ENCODE data around the gene USP48.

The USP48 gene

DNA sequence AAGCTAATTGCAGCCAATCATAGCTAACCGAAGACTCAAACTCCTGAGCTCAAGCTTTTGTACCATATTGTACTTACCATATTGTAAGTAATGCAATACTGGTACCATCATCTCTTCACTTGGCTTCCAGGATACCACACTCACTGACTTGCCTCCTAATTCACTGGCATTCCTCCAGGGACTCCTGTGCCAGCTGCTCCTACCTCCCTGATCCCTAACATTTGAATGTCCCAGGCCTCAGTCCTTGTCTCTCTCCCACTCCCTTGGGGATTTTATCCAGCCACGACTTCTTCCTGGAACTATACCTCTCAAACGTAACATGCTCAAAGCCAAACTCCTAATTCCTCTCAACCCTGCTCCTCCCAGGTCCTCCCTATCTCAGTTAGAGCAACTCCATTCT lies 33.8 kb downstream of the USP48 start:
- no peak for DNase-seq (ENCODE audit: low spot score)

DNA sequence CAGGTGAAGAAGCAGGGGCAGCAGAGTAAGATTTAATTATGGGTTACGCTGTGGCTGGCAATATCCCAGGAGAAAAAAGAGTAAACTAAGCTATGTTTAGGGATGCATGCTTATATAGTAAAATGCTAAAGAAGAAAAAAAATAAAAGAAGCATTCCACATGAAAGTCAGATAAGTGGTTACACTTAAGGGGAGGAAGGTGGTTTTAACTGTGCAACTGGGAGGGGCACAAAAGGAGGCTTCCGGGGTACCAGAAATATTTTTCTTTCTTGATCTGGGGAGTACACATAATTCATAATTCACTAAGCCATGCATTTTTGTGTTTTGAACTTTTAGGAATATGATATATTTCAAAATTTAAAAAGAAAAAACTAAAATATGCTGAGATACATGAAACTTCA lies 39.5 kb downstream of the USP48 start:
- no peak for DNase-seq (ENCODE audit: low spot score)

DNA sequence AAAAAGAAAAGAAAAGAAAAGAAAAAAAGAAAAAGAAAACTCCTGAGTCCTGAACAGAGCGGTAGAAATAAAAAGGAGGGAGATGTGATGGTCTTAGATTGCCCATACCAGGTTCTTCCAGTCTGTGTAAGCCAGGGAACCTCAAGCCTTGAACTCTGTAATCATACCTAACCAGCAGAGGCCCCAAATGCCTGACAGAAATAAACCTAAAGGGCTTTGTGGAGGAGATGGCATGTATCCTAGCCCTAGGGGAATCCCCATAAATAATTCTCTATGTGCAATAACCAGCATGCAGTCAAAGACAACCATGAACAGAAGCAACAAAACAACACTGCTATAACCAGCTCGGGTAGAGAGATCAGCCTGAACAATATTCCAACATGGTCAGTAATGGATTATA lies 40.4 kb downstream of the USP48 start:
- no peak for DNase-seq (ENCODE audit: low spot score)

DNA sequence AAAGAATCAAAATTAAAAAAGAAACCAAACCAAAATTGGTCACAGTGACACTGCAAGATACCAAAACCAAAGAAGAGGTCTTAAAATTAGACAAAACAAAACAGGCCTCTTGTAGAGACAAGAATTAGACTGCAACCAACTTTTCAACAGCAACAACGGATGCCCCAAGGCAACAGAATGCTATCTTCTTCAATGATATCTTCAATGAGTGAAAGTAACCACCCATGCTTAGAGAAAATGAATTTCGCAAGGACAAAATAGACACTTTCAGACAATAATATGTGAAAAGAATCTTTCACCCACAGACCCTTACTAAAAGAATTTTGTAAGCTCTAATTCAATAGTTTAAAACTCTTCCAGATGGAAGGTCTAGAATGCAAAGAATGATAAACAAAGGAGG lies 41.7 kb downstream of the USP48 start:
- no peak for DNase-seq (ENCODE audit: low spot score)

DNA sequence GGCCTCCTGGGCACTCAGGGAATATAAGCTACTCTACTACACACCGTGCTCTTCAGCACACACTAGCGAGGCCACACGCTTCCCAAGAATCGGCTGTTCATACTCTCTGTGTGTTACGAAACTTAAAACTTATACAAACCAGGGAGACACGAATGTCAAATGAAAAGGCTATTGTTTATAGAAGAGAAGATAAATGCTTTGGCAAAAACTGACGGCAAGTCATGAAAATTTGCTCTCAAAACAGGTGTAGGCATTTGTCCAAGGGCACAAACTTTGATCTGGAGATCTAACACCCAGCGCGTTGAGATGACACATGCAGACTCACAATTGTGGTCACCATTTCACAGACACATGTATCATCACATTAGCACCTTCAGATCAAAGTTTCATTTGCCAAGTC lies 46.1 kb downstream of the USP48 start:
- DNase-seq (ENCODE audit: low spot score), result peak; percentile 9

DNA sequence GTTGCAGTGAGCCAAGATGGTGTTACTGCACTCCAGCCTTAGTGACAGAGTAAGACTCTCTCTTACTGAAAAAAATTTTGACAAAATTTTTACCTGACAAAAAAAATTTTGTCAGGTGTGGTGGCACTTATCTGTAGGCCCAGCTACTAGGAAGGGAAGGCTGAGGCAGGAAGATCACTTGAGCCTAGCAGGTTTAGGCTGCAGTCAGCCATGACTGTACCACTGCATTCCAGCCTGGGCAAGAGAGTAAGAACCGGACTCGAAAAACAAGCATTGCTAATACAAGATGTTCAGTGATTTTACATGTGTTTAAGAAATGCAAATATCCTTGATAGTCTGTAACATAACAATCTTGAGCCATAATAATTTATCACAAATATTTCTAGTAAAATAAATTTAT lies 46.9 kb downstream of the USP48 start:
- DNase-seq (ENCODE audit: low spot score), result no peak

DNA sequence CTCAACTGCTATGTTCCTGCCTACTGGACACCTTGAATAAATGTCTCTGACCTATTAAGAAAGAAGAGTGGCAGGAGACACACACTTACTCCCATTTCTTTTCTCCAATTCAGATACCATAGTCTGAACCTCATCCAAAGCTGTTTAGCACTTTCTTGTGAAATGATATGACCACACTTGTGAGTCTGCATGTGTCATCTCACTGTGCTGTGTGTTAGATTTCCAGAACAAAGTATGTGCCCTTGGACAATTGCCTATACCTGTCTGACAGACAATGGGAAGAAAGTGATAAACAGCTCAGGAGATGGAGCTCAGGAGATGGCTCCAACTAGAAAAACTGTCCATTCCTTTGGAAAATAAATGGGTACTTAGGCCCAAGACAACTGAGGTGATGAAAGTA lies 48.4 kb downstream of the USP48 start:
- no peak for DNase-seq (ENCODE audit: low spot score)

DNA sequence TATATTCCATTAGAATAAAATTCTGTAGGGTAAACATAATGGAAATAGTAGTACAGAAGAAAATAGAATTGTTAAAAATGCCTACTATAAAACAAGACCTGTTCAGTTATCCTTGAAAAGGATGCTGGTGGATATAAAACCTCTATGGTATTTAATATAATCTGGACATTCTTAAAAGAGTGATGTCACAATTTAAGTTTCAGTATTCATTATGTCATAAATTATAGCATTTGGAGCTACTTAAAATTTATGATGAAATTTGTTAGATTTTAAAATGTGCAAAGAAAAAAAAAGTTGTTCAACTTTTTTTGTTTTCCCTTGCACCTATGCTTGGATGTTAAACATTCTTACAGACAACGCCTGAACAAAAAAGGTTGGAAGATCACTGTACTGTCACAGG lies 50.3 kb downstream of the USP48 start:
- no peak for DNase-seq (ENCODE audit: low spot score)

DNA sequence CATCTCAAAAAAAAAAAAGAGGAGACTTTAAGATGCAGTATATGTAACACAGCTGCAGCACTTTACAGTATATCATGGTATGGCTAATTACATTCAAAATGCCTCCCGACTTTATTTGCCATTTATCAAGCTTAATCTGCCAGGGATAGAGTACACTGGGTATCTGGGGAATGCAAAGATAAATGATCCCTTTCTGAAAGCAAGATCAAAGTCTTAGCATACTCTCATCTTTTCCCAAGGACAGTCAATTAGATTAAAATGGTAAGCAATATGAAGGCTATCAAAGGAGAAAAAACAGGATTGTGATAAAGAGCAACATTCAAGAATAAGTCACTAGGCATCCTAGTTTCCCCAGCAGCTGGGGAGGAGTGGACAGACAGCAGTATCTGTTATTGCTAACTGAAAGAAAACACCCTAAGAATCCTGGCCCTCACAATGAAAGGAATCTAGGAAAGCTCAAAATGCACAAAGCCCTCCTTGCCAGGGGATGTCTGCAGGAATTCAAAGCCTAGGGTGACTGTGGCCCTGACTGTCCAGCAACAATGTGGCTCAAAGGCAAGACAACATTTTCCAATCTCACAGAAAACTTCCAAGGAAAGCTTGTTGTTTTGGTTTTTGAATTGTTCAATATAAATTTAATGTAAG lies 57.1 kb downstream of the USP48 start:
- no peak for DNase-seq (ENCODE audit: low spot score)

DNA sequence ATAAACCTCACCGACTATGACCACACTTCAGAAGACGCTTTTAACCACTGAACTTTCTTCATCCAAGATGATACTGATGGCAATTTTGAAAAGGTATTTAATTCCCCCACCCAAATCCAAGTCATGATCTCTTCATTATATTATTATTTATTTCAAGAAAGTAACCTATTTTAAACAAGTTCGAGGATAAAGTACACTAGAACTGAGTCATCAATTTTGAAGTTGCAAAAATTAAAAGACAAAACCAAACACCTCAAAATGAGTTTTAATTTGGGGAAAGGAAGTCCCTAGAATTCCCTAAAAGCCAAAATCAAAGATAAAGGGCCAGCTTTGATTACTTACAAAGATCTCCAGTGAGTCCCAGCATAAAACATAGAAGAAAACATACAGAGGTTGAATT lies 58.4 kb downstream of the USP48 start:
- no peak for DNase-seq (ENCODE audit: low spot score)

DNA sequence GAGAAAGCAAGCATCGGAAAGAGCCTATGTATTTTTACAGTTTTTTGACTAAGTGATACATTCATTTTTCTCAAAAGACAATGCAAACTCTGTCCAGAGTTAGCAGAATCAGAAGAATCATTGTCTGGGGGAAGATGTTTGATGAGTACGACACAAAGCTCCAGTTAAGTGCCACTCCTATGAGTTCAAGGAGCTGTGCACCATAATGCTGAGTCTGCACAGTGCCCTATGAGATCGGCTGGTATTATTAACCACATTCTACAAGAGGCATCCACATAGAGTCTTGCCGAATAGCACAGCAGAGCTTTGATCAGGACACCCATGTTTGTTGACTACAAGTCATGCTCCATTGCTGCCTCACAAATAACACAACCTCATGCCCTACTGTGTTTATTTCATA lies 58.9 kb downstream of the USP48 start:
- peak; percentile 54 for DNase-seq (ENCODE audit: low spot score)

DNA sequence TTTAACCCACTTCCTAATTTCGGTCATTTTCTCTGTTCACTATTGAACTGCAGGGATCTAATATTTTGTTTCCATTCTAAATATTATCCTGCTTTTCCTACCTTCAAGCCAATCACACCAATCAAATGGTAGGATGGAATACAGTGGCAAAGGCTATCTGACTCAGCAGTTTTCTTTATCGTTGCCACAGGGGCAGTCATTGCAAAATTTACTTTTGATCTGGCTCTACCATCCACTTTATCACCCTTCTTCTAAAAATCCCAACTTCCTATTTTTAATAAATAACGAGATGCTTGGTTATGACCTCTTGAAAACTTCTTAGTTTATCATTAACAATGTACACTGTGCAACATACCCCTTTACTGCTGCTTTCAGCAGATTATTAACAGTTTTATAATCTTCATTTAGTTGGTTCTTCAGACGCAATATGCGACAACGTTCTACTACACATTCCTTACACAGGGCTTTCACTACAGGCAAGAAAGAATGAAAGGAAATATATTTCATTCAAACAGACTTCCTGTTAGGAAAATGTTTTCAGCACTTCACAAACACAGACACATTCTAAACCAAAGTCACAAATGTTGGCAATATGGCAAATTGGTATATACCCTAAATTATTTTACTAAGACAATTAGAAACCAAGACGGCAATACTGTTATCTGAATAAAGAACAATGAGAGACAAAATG lies 61.5 kb downstream of the USP48 start:
- no peak for DNase-seq (ENCODE audit: low spot score)

DNA sequence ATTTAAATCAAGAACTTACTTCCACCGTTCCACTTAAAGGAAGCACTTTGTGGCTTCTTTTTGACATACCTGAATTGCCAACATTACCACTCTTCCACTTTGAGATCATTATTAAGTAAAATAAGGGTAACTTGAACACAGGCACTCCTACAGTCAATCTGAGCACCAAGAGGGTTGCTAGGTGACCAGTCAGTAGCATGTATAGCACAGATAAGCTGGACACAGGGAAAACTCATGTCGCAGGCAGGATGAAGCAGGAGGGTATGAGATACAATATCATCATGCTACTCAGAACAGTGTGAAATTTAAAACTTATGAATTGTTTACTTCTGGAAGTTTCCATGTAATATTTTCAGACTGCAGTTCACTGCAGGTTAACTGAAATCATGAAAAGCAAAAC lies 66.8 kb downstream of the USP48 start:
- DNase-seq (ENCODE audit: low spot score), result no peak

DNA sequence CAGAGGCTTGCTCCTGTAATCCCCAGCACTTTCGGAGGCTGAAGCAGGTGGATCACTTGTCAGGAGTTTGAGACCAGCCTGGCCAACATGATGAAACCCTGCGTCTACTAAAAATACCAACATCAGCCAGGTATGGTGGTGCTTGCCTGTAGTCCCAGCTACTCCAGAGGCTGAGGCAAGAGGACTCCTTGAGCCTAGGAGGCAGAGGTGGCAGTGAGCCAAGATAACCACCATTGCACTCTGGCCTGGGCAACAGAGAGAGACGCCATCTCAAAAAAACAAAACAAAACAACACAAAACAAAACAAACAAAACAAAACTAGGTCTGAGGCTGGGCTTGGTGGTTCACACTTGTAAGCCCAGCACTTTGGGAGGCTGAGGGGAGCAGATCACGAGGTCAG lies 75.1 kb downstream of the USP48 start:
- DNase-seq (ENCODE audit: low spot score), result no peak

DNA sequence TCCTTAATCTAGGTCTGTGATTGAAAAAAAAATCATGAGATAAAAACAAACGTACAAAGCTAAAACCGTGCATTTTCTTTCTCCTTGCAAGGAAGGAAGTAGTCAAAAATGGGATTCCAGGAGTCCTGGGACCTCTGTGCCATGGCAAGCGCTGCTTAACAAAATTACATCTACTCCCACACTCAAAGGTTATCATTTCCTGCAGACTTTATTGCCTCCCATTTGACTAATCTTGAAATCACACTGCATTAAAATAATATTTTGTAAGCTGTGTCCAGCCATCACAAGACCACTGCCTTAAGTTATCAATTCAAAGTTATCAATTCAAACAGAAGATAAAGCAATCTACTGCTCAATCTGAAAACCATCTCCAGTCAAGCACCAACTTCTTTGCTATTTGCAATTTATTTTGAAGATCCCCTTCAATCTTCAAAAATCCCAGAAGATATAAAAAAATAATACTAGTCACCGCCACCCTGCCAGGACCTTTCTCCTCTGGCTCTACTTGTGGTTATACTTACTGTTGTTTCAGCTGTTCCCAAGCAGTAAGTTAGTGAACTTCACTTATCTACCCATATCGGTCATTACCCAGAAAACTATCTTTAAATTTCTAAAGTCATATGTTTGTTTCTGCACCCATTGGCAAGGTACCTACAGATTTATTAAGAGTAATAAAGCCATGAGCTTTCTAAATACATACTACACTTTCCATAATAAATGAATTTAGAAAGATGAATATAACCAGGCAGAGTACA lies 75.7 kb downstream of the USP48 start:
- no peak for DNase-seq (ENCODE audit: low spot score)

DNA sequence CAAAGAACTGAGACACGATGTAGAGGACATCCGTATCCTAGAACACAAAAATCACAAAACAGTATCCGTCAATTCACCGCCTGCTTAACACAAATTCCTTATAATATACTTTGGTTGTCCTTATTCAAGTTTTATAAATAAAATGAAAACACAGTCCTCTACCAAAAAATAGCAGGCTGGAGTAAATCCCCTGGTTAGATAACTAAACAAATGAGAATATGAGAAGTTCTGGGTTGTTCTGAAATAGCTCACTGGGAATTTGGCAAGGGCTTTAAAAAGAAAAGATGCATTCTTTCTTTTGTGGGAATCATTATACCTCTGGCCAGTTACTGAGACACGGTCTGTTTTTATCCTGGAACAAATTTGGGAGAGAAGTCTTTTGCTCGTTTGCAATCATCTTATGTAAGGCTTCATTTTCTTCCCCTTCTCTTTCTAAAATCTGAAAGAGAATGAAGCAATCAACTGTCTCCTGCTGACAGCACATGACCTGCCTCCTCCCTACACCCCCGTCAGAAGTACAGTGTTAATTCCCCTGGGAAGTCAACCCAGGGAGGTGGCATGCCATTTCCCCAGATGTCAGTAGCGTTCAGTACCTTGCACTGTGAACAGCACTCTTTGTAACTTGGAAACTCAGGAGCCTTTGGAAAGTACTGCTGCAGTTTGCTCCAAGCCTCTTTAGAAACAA lies 76.7 kb downstream of the USP48 start:
- peak; percentile 69 for DNase-seq (ENCODE audit: low spot score)

DNA sequence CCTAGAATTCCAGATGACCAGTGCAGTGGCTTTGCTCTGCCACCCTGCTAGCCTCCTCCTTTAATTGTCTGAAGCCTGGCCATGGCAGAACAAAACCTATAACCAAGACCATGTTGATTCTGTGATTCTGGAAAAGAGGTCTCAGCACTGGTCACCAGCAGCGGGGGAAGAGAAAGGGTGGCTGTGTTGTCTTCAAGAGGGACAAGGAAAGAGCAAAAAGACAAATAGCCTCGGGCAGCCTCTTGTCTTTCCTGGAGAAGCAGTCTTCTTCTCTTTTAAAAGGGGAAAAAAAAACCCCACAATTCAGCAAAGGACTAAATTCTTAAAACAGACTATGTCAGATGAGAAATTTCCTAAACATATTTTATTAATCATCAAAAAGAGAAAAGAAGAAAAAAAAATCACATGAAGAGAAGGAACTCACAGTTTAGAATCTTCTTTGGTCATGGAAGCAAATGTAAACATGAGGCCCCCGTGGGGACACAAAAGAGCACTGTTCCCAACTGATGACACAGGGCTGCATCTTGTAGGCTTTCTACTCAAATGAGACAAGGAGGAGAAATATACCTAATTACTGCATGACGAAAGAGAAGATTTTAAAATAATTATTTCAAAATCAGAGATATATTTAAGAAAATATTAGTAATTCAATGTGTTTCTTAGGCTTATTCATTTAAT lies 77.5 kb downstream of the USP48 start:
- DNase-seq (ENCODE audit: low spot score), result peak; percentile 50

DNA sequence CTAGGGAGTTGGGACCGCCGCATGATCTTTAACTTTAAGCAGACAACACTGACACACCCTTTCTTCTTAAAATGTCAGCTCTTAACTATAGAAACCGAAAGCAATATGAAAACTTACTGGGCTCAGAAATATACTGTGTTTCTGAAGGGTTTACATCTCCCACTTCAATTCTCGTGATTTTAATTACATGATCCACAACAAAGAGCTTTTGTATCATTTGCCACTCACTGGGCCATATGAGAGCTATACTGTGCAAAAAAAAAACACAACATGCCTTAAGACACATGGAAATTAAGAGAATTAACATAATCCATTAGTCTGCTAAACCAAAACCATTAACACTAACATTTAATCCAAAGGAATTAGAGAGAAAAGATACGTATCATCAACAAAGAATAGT lies 78.8 kb downstream of the USP48 start:
- peak; percentile 45 for DNase-seq (ENCODE audit: low spot score)

DNA sequence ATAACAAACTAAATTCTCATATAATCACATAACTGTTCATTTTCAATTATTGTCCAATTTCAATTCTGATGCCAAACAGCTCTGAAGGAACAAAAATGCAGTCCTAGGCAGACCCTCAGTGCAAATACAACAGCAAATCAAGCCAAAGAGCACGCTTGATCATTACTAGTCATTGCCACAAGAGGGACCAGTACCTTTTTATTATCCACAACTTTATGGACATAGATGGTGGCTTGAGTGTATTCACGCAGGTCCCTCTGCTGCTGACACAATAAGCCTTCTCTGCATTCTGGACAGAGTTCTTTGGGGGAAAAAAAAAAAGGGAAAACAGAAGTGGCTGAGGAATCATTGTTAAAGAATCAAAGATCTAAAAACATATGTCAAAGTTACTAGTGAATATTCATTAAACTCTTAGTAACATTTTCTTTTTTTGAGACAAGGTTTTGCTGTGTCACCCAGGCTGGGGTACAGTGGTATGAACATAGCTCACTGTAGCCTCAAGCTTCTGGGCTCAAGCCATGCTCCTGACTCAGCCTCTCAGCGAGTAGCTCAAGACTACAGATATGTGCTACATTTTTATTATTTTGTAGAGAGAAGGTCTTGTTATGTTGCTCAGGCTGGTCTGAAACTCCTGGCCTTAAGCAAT lies 79.5 kb downstream of the USP48 start:
- peak; percentile 22 for DNase-seq (ENCODE audit: low spot score)

DNA sequence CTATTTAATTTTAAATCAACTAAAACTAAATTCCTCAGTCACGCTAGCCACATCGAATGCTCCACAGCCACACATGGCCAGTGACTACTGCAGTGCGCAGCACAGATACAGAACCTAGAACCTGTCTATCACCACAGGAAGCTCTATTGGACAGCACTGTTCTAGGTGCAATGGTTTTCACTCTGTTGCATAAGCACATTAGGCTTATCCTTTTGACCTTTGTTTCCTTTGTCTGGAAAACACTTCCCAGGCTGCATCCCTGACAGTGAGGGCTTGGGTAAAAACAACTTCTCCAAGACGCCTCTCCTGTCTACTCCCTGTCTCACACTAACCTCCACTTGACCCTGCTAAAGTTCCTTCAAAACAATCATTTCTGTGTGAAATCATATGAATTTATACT lies 80.2 kb downstream of the USP48 start:
- DNase-seq (ENCODE audit: low spot score), result no peak

DNA sequence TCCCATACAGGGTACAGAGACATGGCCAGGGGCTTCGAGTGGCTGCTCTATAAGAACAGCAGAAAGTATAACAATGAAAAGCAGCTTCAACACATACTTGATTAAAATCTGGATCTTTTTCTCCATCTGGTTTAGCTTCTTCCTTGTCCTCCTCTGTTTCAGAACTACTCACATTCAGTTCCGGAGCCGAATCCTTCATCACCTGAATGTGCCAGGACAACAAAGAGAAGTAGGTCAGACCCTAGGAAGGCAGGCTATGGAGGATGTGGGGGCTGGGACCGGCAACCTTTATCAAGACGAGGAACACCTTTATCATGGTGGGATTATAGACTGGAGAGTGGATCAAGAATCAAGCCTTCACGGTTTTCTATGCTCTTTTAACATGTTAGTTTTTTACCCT lies 81.5 kb downstream of the USP48 start:
- DNase-seq (ENCODE audit: low spot score), result no peak

DNA sequence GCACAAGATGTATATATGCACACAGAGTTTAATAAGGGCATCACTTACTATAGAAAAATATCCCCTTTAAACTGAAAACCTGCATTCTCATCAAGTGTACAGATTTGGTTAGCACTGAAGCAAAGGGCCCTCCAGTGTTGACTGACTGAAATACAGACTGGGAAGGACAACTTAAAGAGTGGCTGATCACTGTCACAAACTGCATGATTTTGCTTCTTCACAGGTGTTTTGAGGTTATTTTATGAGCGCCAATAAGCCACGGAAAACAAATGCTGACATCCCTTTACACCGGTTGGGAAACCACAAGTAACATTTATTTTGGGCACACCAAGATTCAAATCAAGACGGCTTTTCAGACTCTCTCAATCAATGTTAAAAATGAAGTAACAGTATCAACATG lies 82.9 kb downstream of the USP48 start:
- no peak for DNase-seq (ENCODE audit: low spot score)
